H1 (cell line): ENCODE measurements around the gene COL17A1. TPM values are rescaled to one million over a fixed set of nuclear protein-coding genes. Genes with fewer than 3 reads are reported as not detected.

ENCODE experiments used
- CTCF ChIA-PET: fragments of 300-600 bp; sonication (Branson Sonifier 250); formaldehyde crosslinking; loops from one replicate; lab custom pipeline; 2021; ENCODE audit not compliant: partially characterized antibody; lab: Charles Lee
- POLR2A ChIA-PET: fragments of 300-600 bp; sonication (Branson Sonifier 250); formaldehyde crosslinking; loops from one replicate; lab custom pipeline; 2021; ENCODE audit warnings: inconsistent platforms; ENCODE audit not compliant: partially characterized antibody; lab: Charles Lee
- DNase-seq, 2 experiments: peaks; one replicate each; pipeline versions ENCODE4 v3.0.0 to v3.0.0-alpha.2; 2010 to 2022; ENCODE audit warnings: low spot score in 2 of 2, low read depth in 1 of 2, mixed read lengths in 1 of 2
- FAIRE-seq: peaks from 2 replicates; lab custom pipeline; 2011; peaks lifted over from hg19 to GRCh38; lab: Jason Lieb, UNC
- H2AFZ ChIP-seq: 2 replicates; pipeline ENCODE4 v1.8.1; 2012; ENCODE audit warnings: low read length, inconsistent platforms
- H2AK5ac ChIP-seq: 2 replicates; pipeline ENCODE4 v1.6.1; 2013; ENCODE audit warnings: low read depth, low read length
- H2BK120ac ChIP-seq: replicated peaks from 2 replicates; pipeline ENCODE3; 2013; ENCODE audit warnings: low read depth, low read length, inconsistent platforms
- H2BK12ac ChIP-seq: 2 replicates; pipeline ENCODE4 v1.6.1; 2013; ENCODE audit warnings: low read depth, low read length
- H2BK15ac ChIP-seq: 2 replicates; pipeline ENCODE4 v1.6.1; 2013; ENCODE audit warnings: low read length
- H2BK20ac ChIP-seq: 2 replicates; pipeline ENCODE4 v1.6.1; 2013; ENCODE audit warnings: low read length
- H2BK5ac ChIP-seq: 2 replicates; pipeline ENCODE4 v1.6.1; 2013; ENCODE audit warnings: low read depth, low read length
- H3K14ac ChIP-seq: 2 replicates; pipeline ENCODE4 v1.6.1; 2013; ENCODE audit warnings: inconsistent platforms; ENCODE audit not compliant: insufficient read length
- H3K18ac ChIP-seq: 2 replicates; pipeline ENCODE4 v1.6.1; 2013; ENCODE audit warnings: low read length; ENCODE audit errors: extremely low read depth
- H3K23ac ChIP-seq: 2 replicates; pipeline ENCODE4 v1.6.1; 2013; ENCODE audit warnings: inconsistent platforms; ENCODE audit not compliant: insufficient read length
- H3K23me2 ChIP-seq: 2 replicates; pipeline ENCODE4 v1.6.1; 2013; ENCODE audit warnings: low read depth, low read length
- H3K27ac ChIP-seq: 2 replicates; pipeline ENCODE4 v1.6.1; 2011; ENCODE audit warnings: low read depth, low read length, inconsistent platforms
- H3K27me3 ChIP-seq, 4 experiments: replicated peaks in 1 of 4; 1 replicate in 1 of 4; 2 replicates in 3 of 4; pipeline versions ENCODE4 v1.6.1 to v1.8.1; 2011 to 2013; ENCODE audit warnings: low read length in 3 of 4, mild to moderate bottlenecking in 3 of 4, inconsistent platforms in 2 of 4, mixed read lengths in 2 of 4, moderate library complexity in 1 of 4; ENCODE audit not compliant: control insufficient read depth in 3 of 4, insufficient read depth in 3 of 4; ENCODE audit errors: extremely low read depth in 1 of 4
- H3K36me3 ChIP-seq, 4 experiments: 2 replicates each; pipeline versions ENCODE4 v1.6.1 to v1.8.1; 2011 to 2013; ENCODE audit warnings: mild to moderate bottlenecking in 4 of 4, low read length in 3 of 4, moderate library complexity in 2 of 4, control low read depth in 1 of 4, inconsistent platforms in 1 of 4; ENCODE audit not compliant: insufficient read depth in 4 of 4, control insufficient read depth in 2 of 4
- H3K4ac ChIP-seq: replicated peaks from 2 replicates; pipeline ENCODE3; 2013; ENCODE audit warnings: low read length, low read depth, mixed read lengths, inconsistent platforms; ENCODE audit not compliant: insufficient read length
- H3K4me1 ChIP-seq, 4 experiments: replicated peaks in 1 of 4; 1 replicate in 1 of 4; 2 replicates in 3 of 4; pipeline versions ENCODE4 v1.6.1 to v1.8.1; 2011 to 2013; ENCODE audit warnings: low read length in 3 of 4, inconsistent platforms in 2 of 4, mixed read lengths in 1 of 4; ENCODE audit not compliant: insufficient read depth in 4 of 4, control insufficient read depth in 3 of 4
- H3K4me2 ChIP-seq, 2 experiments: 2 replicates each; pipeline versions ENCODE4 v1.6.1 to v1.8.1; 2011 to 2013; ENCODE audit warnings: low read depth in 2 of 2, low read length in 2 of 2, control low read depth in 1 of 2, inconsistent platforms in 1 of 2, mild to moderate bottlenecking in 1 of 2; ENCODE audit not compliant: insufficient read depth in 1 of 2
- H3K4me3 ChIP-seq, 4 experiments: fragments of 200-600, 300-600 bp in 1 of 4; sonication (generic), shearing (Covaris generic), sonication (Bioruptor Twin) in 1 of 4; 2 replicates each; pipeline versions ENCODE4 v1.5.1 to v1.8.1; 2011 to 2016; ENCODE audit warnings: low read length in 4 of 4, low read depth in 3 of 4, control low read depth in 2 of 4, inconsistent platforms in 2 of 4, mild to moderate bottlenecking in 2 of 4, mixed read lengths in 1 of 4, moderate library complexity in 1 of 4; ENCODE audit not compliant: insufficient read depth in 2 of 4; ENCODE audit errors: extremely low read depth in 1 of 4
- H3K56ac ChIP-seq: replicated peaks from 2 replicates; pipeline ENCODE3; 2013; ENCODE audit warnings: low read depth, mild to moderate bottlenecking, mixed read lengths, low read length, inconsistent platforms; ENCODE audit not compliant: insufficient read length
- H3K79me1 ChIP-seq: 2 replicates; pipeline ENCODE4 v1.6.1; 2013; ENCODE audit warnings: low read depth, low read length, control low read depth
- H3K79me2 ChIP-seq, 2 experiments: 2 replicates each; pipeline versions ENCODE4 v1.6.1 to v1.8.1; 2012 to 2013; ENCODE audit warnings: low read length in 2 of 2, mild to moderate bottlenecking in 2 of 2, inconsistent platforms in 1 of 2; ENCODE audit not compliant: insufficient read depth in 2 of 2, control insufficient read depth in 1 of 2
- H3K9ac ChIP-seq, 4 experiments: replicated peaks in 1 of 4; 1 replicate in 1 of 4; 2 replicates in 3 of 4; pipeline versions ENCODE4 v1.6.1 to v1.8.1; 2011 to 2013; ENCODE audit warnings: low read depth in 3 of 4, low read length in 3 of 4, control low read depth in 2 of 4, mild to moderate bottlenecking in 2 of 4, moderate library complexity in 2 of 4, inconsistent platforms in 1 of 4; ENCODE audit errors: extremely low read depth in 1 of 4
- H3K9me3 ChIP-seq, 2 experiments: 2 replicates each; pipeline versions ENCODE4 v1.6.1 to v1.8.1; 2012 to 2013; ENCODE audit warnings: mild to moderate bottlenecking in 2 of 2, moderate library complexity in 2 of 2, control low read depth in 1 of 2, inconsistent platforms in 1 of 2, low read depth in 1 of 2, low read length in 1 of 2, mixed read lengths in 1 of 2; ENCODE audit not compliant: insufficient read depth in 2 of 2
- H4K20me1 ChIP-seq, 2 experiments: replicated peaks in 1 of 2; 2 replicates each; pipeline versions ENCODE3 to v1.8.1; 2011 to 2013; ENCODE audit warnings: inconsistent platforms in 2 of 2, low read length in 2 of 2, mild to moderate bottlenecking in 1 of 2; ENCODE audit not compliant: insufficient read depth in 2 of 2, control insufficient read depth in 1 of 2
- H4K5ac ChIP-seq: 2 replicates; pipeline ENCODE4 v1.6.1; 2013; ENCODE audit warnings: low read length, low read depth, mixed read lengths, inconsistent platforms; ENCODE audit not compliant: insufficient read length
- H4K8ac ChIP-seq: 2 replicates; pipeline ENCODE4 v1.8.0; 2013; ENCODE audit warnings: mild to moderate bottlenecking, moderate library complexity, low read length, inconsistent platforms; ENCODE audit not compliant: insufficient read depth; ENCODE audit errors: extremely low read depth
- H4K91ac ChIP-seq: replicated peaks from 2 replicates; pipeline ENCODE3; 2013; ENCODE audit warnings: low read length, mixed read lengths, inconsistent platforms; ENCODE audit not compliant: insufficient read length
- CBX5 ChIP-seq: fragments of 300-800, 300-1000 bp; sonication (generic); IDR thresholded peaks from 2 replicates; pipeline ENCODE4 v1.7.1; 2016; ENCODE audit warnings: antibody characterized with exemption, low read length, low read depth
- EGR1 ChIP-seq: IDR thresholded peaks from 2 replicates; pipeline ENCODE4 v1.6.1; 2011; ENCODE audit warnings: low read depth, low read length, borderline replicate concordance
- MAX ChIP-seq: IDR thresholded peaks from 2 replicates; pipeline ENCODE4 v1.6.1; 2012; ENCODE audit warnings: inconsistent platforms
- WGBS, 2 experiments: shearing (Covaris generic) in 1 of 2; methylation state at CpG; one replicate each; pipeline versions ENCODE4 v1.1.6 to v1.1.7; 2013 to 2015; ENCODE audit warnings: low lambda C conversion rate in 2 of 2, mixed read lengths in 2 of 2, inconsistent platforms in 1 of 2, low coverage in 1 of 2, missing lambda C conversion rate in 1 of 2; ENCODE audit not compliant: insufficient replicate concordance in 2 of 2, insufficient coverage in 1 of 2, insufficient read length in 1 of 2; ENCODE audit errors: extremely low coverage in 1 of 2, missing lambda C conversion rate in 1 of 2; 5-methylcytosine and 5-hydroxymethylcytosine counted together
- polyA plus RNA-seq, 7 experiments: library from polyadenylated mRNA; depleted of rRNA in 3 of 7; stranded (reverse) in 5 of 7; unstranded in 2 of 7; fragments of >200 nt in 5 of 7; fragments of 200-250 nt in 2 of 7; gene quantifications; 1 replicate in 5 of 7; 2 replicates in 1 of 7; 4 replicates in 1 of 7; pipeline versions ENCODE4 v1.2.1 to v1.2.3, GENCODE V29; 2011 to 2013; ENCODE audit warnings: missing spikeins in 2 of 7, mixed read lengths in 2 of 7
- total RNA-seq: library from RNA; stranded (reverse); fragmentation: NEBNext Ultra II Directional; extraction: Animal tissue kit (Norgen Biotek cat#: 25700); gene quantifications from 2 replicates; pipeline ENCODE4 v1.2.1, GENCODE V29; 2021
- TF ChIP-seq, protein P1 (sequence below): IDR thresholded peaks from 2 replicates; pipeline ENCODE4 v1.6.1; 2012; ENCODE audit warnings: low read length, inconsistent platforms

Gene COL17A1
- total and polyA plus RNA-seq, 2 of the 8 experiments (the other 6 are each of a cell fraction or from before 2014, with no cell fraction given), result 0.35 to 0.37 TPM

GRCh38 chr10:104088239-104088638, 2.6 kb upstream of the COL17A1 start:
- H3K4me2 ChIP-seq, result no peak overlapping the region
- ChIA-PET POLR2A (interaction anchor here (1.1 kb wide), 1 partner anchor 33 kb away, joined by 4 read pairs; the partner anchor contains the start of gene SFR1), CTCF (interaction anchor here (1.8 to 1.9 kb wide), 2 partner anchors 11 to 39 kb away, joined by 5 read pairs; no protein-coding TSS in a partner anchor)
- DNase-seq (no peak), FAIRE-seq (no peak)
- H3K27me3 ChIP-seq, result no peaks in the 10 kb centered on the region
- WGBS, 2 experiments, result 91% methylated on average over 5 of the region's 5 CpGs; no CpG with 5 or more reads in 1 of the 2 experiments
- TF ChIP-seq, protein P1, sequence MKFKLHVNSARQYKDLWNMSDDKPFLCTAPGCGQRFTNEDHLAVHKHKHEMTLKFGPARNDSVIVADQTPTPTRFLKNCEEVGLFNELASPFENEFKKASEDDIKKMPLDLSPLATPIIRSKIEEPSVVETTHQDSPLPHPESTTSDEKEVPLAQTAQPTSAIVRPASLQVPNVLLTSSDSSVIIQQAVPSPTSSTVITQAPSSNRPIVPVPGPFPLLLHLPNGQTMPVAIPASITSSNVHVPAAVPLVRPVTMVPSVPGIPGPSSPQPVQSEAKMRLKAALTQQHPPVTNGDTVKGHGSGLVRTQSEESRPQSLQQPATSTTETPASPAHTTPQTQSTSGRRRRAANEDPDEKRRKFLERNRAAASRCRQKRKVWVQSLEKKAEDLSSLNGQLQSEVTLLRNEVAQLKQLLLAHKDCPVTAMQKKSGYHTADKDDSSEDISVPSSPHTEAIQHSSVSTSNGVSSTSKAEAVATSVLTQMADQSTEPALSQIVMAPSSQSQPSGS, result no peak
- TF ChIP-seq CBX5 (no peak), MAX (no peak), EGR1 (no peak)
- H3K4me3 ChIP-seq, result no peak overlapping the region
- peak overlapping the region; percentile 12 for H4K91ac ChIP-seq
- no peak overlapping the region for H2BK20ac ChIP-seq
- no peak overlapping the region for H3K4ac ChIP-seq
- no peak overlapping the region for H3K9ac ChIP-seq
- H4K8ac ChIP-seq, result no peak overlapping the region
- H3K23me2 ChIP-seq, result no peaks in the 10 kb centered on the region; the same call in 1 of the 2 replicates
- no peaks in the 10 kb centered on the region for H4K20me1 ChIP-seq
- H2BK120ac ChIP-seq, result no peak overlapping the region
- H2BK5ac ChIP-seq, result no peak overlapping the region
- H2AFZ ChIP-seq, result 0 out of 2 replicates have a peak overlapping the region, but pooled peaks have one; percentile 51
- H3K18ac ChIP-seq, result no peak overlapping the region
- no peaks in the 10 kb centered on the region for H3K79me2 ChIP-seq
- H3K27ac ChIP-seq, result no peak overlapping the region
- H3K9me3 ChIP-seq, result no peaks in the 10 kb centered on the region
- no peaks in the 10 kb centered on the region for H3K79me1 ChIP-seq
- peak overlapping the region; percentile 67; the same call in 1 of the 2 replicates for H2BK15ac ChIP-seq
- peaks cover 0 to 6% (median 1%) of the 10 kb centered on the region in 4 experiments; a peak in 4 of 7 replicates for H3K4me1 ChIP-seq
- H3K14ac ChIP-seq, result no peak overlapping the region
- H3K36me3 ChIP-seq, result no peaks in the 10 kb centered on the region
- H3K56ac ChIP-seq, result no peak overlapping the region
- H3K23ac ChIP-seq, result no peak overlapping the region
- no peak overlapping the region for H4K5ac ChIP-seq
- H2BK12ac ChIP-seq, result no peak overlapping the region
- no peak overlapping the region for H2AK5ac ChIP-seq
